ENCODE data around the gene FIS1.
"Not testable (repeated sequence)": the region's sequence is repeated elsewhere in the genome, so short reads cannot be mapped to it uniquely, and the experiment has no call there.

Gene FIS1

DNA sequence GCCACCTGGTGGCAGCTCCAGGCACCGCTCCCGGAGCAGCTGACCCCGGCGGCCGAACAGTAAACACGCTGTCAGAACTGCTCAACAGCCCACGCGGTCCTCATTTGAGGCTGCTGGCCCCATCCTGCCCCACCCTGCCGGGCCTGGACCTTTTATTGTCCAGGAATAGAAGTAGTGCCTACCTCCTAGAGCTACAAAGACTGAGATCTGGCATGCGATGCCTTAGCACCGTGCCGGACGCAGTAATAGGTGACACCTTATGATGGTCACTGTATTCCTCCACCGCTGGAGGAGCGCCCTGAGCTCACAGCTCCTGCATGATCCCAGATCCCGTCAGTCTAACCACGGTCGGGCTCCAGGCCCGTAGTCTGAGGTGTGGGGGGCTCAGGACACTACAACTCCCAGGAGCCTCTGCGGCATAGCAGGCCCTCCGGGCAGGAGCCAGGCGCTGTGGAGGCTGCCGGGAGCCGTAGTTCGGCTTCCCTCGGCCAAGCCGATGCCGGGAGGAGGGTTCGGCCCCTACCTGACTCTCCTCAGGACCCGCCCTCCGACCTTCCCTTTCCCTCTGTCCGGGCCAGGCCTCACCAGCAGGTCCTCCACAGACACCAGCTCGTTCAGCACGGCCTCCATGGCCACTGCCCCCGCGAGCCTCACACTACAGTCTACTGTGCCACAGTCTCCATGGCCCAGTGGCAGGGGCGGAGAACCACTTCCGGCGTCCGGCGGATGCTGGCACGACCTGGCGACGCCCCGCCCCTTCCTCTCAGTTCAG is at the start of gene FIS1:
Gene FIS1, minus strand, starts transcription at position 707 of the 772 bp plus-strand sequence. Its CDS starts 77 bp downstream, at position 630.
- TF ChIP-seq, protein P1, sequence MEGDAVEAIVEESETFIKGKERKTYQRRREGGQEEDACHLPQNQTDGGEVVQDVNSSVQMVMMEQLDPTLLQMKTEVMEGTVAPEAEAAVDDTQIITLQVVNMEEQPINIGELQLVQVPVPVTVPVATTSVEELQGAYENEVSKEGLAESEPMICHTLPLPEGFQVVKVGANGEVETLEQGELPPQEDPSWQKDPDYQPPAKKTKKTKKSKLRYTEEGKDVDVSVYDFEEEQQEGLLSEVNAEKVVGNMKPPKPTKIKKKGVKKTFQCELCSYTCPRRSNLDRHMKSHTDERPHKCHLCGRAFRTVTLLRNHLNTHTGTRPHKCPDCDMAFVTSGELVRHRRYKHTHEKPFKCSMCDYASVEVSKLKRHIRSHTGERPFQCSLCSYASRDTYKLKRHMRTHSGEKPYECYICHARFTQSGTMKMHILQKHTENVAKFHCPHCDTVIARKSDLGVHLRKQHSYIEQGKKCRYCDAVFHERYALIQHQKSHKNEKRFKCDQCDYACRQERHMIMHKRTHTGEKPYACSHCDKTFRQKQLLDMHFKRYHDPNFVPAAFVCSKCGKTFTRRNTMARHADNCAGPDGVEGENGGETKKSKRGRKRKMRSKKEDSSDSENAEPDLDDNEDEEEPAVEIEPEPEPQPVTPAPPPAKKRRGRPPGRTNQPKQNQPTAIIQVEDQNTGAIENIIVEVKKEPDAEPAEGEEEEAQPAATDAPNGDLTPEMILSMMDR (IDR thresholded peaks at IDR 0.05; ENCODE audit: insufficient read depth, low read length, missing control alignments) = peak; percentile 94
- H3K4me3 ChIP-seq (ENCODE audit: low read depth, low read length) = peak within 1 kb of the TSS; percentile 94
- POLR2A ChIA-PET = interaction anchor here (0.9 to 2.2 kb wide), 8 partner anchors 9 to 355 kb away, joined by 3 to 14 read pairs (median 4); partner anchors contain the start of genes PLOD3, SERPINE1, UFSP1 and ZNHIT1
- CTCF ChIA-PET = interaction anchor here (0.7 to 5.1 kb wide), 31 partner anchors 7 to 355 kb away, joined by 3 to 95 read pairs (median 6); partner anchors contain the start of genes ACHE, PLOD3, TRIM56 and UFSP1
- DNase-seq (ENCODE audit: low read depth, low spot score) = no peak

DNA sequence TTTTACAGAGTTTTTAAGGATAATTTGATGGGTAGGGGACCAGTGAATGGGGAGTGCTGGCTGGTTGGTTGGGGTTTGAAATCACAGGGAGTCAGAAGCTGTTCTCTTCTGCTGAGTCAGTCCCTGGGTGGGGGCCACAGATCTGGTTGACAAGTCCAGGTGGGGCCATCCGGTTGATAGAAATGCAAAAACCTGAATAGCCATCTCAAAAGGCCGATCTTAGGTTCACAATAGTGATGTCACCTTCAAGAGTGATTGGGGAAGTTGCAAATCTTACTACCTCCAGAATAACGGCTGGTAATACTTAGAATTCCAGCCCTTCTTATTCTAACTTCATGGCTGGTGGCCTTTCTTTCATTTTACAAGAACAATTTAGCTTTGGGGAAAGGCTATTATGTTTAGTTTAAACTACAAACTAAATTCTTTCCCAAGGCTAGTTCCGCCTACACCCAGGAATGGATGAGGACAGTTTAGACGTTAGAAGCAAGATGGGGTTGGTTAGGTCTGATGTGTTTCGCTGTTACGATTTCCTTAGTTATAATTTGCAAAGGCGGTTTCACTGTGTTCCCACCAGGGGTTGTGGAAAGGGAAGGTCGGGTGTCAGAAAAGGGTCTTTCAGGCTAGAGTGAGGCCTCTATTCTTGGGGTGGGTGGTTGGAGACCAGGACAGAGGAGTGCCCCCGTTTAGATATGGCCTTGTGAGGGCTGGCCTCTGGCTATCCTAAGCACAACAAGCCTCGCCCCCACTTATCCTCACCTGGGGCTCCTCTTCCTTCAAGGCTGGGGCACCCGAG is 49.4 kb upstream of the FIS1 start:
- TF ChIP-seq, protein P1 (IDR thresholded peaks at IDR 0.05; ENCODE audit: insufficient read depth, low read length, missing control alignments) = no peak
- ChIA-PET CTCF (interaction anchor here (0.7 to 5.0 kb wide), 6 partner anchors 14 to 400 kb away, joined by 3 to 67 read pairs (median 3); no protein-coding TSS in a partner anchor), POLR2A (no interaction called here)
- no peak for DNase-seq (ENCODE audit: low read depth, low spot score)
- H3K4me3 ChIP-seq (ENCODE audit: low read depth, low read length) = no peak overlapping the region

DNA sequence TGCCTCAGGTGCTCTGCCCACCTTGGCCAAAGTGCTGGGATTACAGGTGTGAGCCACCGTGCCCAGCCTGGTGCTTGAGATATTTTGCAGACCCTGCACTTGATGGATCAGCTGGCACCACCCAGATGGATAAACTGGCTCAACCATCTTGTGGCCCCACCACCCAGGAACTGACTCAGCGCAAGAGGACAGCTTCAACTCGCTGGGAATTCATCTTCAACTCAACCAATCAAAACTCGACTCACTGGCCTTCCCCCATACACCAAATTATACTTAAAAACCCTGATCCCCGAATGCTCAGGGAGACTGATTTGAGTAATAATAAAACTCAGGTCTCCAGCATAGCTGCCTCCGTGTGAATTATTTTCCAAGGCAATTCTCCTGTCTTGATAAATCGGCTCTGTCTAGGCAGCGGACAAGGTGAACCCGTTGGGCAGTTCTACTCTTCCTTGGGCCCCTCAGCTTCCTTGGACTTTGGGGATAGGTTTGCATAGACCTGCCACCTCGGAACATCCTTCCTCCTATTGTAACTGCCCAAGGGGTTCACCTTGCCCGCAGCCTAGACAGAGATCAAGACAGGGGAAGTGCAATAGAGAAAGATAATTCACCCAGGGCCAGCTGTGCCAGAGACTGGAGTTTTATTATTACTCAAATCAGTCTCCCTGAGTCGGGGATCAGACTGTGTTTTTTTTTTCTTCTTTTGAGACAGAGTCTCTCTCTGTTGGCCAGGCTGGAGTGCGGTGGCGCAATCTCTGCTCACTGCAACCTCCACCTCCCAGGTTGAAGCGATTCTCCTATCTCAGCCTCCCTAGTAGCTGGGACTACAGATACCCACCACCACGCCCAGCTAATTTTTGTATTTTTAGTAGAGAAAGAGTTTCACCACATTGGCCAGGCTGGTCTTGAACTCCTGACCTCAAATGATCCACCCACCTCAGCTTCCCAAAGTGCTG is 48.5 kb upstream of the FIS1 start:
- DNase-seq (ENCODE audit: low read depth, low spot score); POLR2A ChIA-PET; H3K4me3 ChIP-seq (ENCODE audit: low read depth, low read length): not testable (repeated sequence)
- CTCF ChIA-PET = interaction anchor here (0.7 to 5.0 kb wide), 8 partner anchors 13 to 399 kb away, joined by 3 to 67 read pairs (median 4); no protein-coding TSS in a partner anchor

DNA sequence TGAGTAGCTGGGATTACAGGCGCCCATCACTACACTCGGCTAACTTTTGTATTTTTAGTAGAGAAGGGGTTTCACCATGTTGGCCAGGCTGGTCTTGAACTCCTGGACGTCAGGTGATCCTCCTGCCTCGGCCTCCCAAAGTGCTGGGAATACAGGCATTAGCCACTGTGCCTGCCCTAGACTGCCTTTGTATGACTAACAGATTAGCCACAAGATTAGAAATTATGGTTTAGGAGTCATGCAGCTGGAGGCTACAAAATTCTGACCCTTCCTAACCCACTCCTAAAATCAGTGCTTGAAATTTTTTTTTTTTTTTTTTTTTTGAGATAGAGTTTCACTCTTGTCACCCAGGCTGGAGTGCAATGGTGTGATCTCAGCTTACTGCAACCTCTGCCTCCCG is 47.7 kb upstream of the FIS1 start:
- ChIA-PET POLR2A (interaction anchor here (0.6 kb wide), 1 partner anchor 72 kb away, joined by 3 read pairs; no protein-coding TSS in a partner anchor), CTCF (interaction anchor here (1.3 to 5.0 kb wide), 5 partner anchors 9 to 149 kb away, joined by 3 to 67 read pairs (median 12); no protein-coding TSS in a partner anchor)
- not testable (repeated sequence) for H3K4me3 ChIP-seq (ENCODE audit: low read depth, low read length); DNase-seq (ENCODE audit: low read depth, low spot score)

DNA sequence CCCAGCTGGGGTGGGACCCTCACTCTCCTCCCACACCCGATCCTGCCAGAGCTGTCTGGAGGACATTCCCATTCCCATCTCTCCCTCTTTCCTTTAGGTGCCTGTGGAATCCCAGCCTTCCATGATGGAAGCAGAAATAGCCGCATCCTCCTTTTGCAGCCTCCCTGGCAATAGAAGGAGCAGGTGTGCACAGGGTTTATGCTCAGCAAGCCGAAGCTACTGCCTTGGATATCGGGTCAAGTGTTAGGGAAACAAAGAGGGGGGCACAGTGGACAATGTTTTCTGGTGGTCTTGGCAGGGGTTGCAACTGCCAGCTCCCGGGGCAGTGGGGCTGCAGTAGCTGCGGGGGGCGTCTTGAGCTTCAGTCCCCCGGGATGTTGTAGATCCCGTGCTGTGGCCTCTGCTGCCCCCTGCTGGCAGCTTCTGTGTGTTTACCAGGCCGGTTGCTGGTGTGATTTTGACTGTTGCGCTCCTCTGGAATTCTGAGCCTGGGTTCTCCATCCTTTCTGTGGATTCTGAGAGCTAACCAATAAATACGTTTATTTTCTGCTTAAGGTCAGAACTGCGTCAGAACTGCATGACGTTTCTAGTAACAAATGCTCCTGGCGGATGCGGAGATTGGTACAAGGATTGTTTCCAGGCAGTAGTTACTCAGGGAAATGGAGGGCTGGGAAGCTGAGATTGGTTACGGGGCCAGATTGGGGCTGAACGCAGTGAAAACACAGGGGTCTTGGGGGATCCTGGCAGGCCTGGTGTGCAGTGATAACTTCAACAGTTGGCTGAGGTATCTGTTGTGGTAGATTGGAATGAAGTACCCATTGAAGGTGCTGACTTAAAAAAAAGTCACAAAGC is 45.5 kb upstream of the FIS1 start:
- DNase-seq (ENCODE audit: low read depth, low spot score); H3K4me3 ChIP-seq (ENCODE audit: low read depth, low read length); POLR2A ChIA-PET: not testable (repeated sequence)
- TF ChIP-seq, protein P1 (IDR thresholded peaks at IDR 0.05; ENCODE audit: insufficient read depth, low read length, missing control alignments) = peak; percentile 28
- CTCF ChIA-PET = interaction anchor here (0.6 to 5.0 kb wide), 22 partner anchors 10 to 1314 kb away, joined by 3 to 67 read pairs (median 4); partner anchors contain the start of genes AP1S1, AZGP1, FIS1 and IFT22

DNA sequence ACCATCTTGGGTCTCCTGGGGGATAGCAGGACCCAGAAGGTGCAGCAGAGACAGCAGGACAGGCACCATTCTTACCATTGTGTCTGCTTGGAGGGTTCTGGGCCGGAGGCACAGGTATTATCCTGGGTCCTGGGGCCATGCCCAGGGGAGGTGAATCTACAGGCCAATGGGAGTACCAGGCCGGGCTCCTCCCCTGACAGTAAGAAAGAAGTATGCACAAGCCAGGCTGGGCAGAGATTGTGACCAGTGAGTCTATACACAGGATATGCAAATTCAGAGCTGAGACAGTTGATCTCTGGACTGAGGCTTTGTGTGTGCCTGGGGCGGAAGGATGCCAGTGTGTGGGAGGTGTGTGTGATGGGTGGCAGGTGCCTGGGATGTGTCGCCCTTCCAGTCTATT is 44.8 kb upstream of the FIS1 start:
- POLR2A ChIA-PET; H3K4me3 ChIP-seq (ENCODE audit: low read depth, low read length); DNase-seq (ENCODE audit: low read depth, low spot score): not testable (repeated sequence)
- CTCF ChIA-PET = interaction anchor here (0.8 to 5.0 kb wide), 10 partner anchors 9 to 1309 kb away, joined by 3 to 67 read pairs (median 8); partner anchors contain the start of genes AP1S1, FIS1 and IFT22

Measured in AG04449 (cell line).